ENCODE measurements around the gene LPCAT3.
A peak's percentile ranks its signal among the peaks of the same experiment; 100 is the strongest.

LPCAT3 gene

GRCh38 chr12:6998715-6999451 lies 19.4 kb downstream of the LPCAT3 start:
- DNase-seq: no peak

DNA sequence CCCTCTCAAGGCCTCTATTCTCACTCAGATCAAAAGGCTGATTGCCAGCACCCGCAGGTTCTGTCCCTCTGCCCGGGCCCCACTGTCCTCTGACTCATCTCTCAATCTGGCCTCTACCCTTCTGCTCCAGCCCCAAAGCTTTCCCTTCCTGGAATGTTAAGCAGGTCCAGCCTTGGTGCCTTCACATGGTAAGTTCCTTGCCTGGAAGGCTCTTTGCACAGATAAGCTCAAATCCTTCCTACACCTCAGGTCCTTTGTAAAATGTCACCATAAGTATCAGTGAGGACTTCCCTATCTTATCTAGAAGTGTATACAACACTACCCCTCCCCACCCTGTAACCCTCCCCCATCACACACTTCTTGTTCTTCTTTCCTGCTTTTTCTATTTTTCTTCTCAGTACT lies 22.2 kb downstream of the LPCAT3 start:
- DNase-seq: no peak

- DNase-seq: no peak
Measured at GRCh38 chr12:6987956-6988553, 30.2 kb downstream of the LPCAT3 start.

DNA sequence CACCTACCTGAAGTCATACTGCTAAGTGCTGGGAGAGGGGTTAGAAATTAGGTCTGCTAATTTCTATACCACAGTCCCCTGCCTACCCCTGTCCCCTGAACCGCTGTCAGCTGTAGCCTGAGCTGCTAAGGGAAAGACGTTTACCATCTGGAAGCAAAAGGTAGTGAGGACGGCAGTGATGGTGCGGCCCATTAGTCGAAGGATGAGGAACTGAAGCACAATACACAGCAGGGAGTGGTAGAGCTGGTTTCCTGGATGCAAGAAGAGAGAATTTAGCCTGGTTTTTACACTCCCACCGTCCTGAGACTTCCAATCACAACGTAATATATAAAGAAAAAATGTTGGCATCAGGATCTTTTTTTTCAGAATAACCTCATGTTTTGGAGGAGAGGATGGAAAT lies 35.7 kb downstream of the LPCAT3 start:
- no peak for DNase-seq

GRCh38 chr12:6981152-6982052 lies 36.9 kb downstream of the LPCAT3 start:
- no peak for DNase-seq

GRCh38 chr12:6980740-6981139 lies 37.5 kb downstream of the LPCAT3 start:
- DNase-seq: no peak

GRCh38 chr12:6980075-6980474 lies 38.2 kb downstream of the LPCAT3 start:
- DNase-seq: no peak

- DNase-seq: no peak
Measured at GRCh38 chr12:6979453-6979852, 38.8 kb downstream of the LPCAT3 start.

- DNase-seq: no peak
Measured at GRCh38 chr12:6979021-6979420, 39.3 kb downstream of the LPCAT3 start.

DNA sequence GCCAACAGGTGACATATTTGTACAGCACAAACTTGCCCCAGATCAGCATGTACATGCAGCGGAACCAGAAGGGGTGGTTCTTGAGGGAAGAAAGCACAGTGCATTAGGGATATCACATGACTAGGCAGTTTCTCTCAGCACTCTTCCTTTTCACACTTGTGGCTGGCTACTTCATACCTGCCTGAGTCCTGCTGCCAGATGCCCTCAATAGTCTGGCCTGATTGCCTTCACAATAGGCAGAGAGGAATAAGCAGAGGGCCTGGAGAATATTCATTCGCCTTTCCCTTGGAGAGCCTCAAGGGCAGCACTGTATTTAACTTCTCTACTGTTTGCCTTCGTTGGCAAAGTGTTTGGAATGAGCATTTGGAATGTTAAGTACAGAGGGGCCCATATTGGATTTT lies 39.7 kb downstream of the LPCAT3 start:
- peak; percentile 32 for DNase-seq

DNA sequence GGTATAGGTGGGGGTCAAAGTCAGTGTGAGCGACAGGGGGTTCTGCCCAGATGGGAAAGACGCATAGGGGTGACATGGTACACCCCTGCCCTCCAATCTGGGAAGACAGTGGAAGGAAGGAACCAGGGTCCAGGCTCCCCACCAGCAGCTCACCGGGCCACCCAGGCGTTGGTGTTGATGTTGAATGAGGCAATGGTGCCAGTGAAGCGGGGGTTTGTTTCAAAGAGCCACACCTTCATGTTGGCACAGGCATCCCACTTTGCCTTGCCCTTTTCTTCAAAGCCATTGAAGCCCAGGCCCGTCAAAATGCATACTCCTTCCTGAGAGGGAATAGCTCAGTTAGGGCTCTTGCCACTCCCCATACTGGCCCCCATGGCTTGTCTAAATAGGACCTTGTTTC lies 40.1 kb downstream of the LPCAT3 start:
- no peak for DNase-seq

- no peak for DNase-seq
Measured at GRCh38 chr12:6977653-6978052, 40.6 kb downstream of the LPCAT3 start.

- no peak for DNase-seq
Measured at GRCh38 chr12:6975297-6976032, 42.8 kb downstream of the LPCAT3 start.

DNA sequence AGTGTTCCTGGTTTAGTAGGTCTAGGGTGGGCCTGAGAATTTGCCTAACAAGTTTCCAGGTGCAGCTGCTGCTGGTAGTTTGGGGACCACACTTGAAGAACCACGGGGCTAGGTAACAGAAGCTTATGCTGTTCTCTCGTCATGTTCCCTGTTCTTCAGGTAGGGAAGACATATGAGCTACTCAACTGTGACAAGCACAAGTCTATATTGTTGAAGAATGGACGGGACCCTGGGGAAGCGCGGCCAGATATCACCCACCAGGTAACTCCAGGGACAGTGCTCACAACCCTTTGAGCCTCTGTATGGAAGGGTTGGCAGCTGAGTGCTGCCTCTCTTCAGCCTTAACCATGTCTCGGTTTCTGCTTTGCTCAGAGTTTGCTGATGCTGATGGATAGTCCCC lies 44.1 kb downstream of the LPCAT3 start:
- DNase-seq: no peak

- no peak for DNase-seq
Measured at GRCh38 chr12:6970096-6970527, 48.2 kb downstream of the LPCAT3 start.

DNA sequence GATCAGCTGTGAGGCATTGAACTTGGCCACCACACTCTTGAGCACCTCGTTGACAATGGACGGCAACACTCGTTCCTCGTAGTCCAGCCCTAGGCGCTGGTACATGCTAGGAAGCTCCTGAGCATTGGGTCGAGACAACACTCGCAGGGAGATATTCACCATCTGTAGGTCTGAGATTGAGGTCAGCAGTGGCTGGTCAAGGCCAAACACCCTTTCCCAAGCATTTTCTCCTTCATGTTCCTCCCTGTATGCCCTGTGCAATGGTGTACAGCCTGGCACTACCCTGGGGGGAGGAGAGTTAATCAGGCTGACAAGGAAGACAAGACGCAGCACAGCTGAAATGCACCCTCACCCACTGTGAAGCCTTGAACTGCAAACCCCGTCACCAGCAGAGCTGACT lies 49.9 kb downstream of the LPCAT3 start:
- DNase-seq: no peak

DNA sequence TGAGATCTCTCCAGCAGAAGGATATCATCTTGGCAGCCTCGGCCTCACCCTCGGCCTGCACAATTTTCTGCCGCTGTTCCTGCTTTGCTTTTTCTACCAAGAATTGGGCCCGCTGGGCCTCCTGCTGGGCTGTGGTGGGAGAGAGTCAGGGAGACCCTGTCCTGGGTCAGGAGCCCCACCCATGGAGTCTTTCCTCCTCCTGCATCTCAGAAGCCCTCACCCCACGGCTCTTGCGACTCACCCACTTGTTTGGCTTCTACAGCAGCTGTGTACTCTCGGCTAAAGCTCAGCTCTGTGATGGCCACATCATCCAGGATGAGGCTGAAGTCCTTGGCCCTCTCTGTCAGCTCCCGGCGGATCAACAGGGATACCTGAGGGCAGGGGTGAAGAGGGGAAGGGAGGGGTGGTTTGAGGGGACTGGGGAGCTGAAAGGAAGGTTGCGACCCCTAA lies 50.6 kb downstream of the LPCAT3 start:
- no peak for DNase-seq

- no peak for DNase-seq
Measured at GRCh38 chr12:6966351-6966750, 51.9 kb downstream of the LPCAT3 start.

DNA sequence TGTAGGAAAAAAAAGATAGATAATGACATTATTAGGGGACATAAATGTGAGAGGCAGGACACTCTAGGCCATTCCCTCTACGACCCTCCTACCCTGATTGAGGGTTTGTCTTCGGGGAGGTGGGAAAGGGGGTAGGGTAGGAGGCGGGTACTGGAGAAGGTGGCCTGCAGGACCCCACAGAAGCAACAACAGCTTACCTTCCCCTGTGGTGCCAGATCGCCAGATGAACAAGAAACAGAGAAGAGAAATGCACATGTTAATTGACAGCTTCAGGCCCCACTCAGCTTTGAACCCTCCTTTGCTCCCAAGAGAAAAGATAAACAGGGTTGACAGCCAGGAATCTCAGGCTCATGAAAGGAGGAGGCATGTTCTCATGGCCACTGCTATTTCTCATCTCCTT lies 52.6 kb downstream of the LPCAT3 start:
- DNase-seq: no peak

DNA sequence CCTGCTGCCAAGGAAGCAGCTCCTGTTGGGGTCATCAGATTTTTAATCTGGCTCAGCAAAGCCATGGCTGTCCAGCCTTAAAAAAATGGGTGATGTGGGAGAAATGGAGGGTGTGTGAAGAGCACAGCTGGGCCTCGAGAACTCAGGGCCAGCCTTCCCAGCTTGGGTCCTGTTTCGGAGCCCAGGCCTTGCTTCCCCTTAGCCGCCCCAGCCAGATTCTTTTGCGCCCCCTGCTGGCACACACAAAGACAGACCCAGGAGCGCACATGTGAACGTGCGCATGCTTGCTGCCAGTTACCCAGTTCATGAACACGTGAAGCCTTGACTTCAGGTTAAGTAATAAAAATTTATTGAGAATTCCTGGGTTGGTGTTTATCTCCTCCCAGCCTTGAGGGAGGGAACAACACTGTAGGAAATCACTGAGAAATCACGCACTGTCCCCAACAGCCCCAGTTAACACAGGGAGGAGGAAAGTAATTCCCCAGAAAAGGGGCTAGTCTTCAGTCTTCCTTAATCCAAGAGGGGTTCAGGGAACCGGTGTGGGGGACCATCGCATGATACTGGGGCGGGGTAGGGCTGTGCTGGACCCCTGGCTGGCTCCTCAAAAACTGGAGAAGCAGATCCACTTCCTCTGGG lies 53.1 kb downstream of the LPCAT3 start:
- DNase-seq: peak; percentile 96

DNA sequence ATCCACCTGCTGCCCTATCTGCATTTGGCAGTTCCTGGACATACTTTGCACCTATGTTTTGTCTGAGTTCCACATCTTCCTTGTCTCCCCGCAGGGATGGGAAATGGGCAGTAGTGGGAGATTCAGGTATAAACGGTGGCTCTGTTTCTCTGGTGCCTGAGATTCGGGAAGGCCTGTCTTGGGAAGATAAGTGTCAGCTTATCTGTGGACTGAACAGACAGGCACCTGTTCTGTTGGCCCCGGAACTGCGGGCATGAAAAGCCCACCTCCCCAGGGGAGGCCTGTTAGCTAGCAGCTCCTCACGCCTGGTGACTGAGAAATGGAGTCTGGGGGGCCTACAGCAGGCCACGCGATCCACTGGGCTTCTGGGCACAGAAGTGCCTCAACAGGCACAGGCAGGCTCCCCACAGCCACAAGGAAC lies 53.7 kb downstream of the LPCAT3 start:
- DNase-seq: peak; percentile 48

- no peak for DNase-seq
Measured at GRCh38 chr12:6963791-6964413, 54.4 kb downstream of the LPCAT3 start.
